Subcutaneous adipose tissue (tissue), 4 donors: ENCODE data around the gene MMP2. TPM values are rescaled to one million over a fixed set of nuclear protein-coding genes. Genes with fewer than 3 reads are reported as not detected.

ENCODE experiments used
- total RNA-seq, 4 donors: library from RNA; depleted of rRNA; stranded (reverse); fragments of >200 nt; gene quantifications; one replicate each; pipeline ENCODE4 v1.1.0, GENCODE V29; 2016
- TF ChIP-seq, protein P1 (sequence below): fragments of 450-650 bp; IDR thresholded peaks from one replicate; pipeline ENCODE4 v1.5.1; 2016; ENCODE audit warnings: low read depth, mild to moderate bottlenecking, control low read depth, antibody characterized with exemption, moderate library complexity

The MMP2 gene
- total RNA-seq, 4 donors from 2014 or later = 277 to 874 (median 585) TPM

- TF ChIP-seq, protein P1, sequence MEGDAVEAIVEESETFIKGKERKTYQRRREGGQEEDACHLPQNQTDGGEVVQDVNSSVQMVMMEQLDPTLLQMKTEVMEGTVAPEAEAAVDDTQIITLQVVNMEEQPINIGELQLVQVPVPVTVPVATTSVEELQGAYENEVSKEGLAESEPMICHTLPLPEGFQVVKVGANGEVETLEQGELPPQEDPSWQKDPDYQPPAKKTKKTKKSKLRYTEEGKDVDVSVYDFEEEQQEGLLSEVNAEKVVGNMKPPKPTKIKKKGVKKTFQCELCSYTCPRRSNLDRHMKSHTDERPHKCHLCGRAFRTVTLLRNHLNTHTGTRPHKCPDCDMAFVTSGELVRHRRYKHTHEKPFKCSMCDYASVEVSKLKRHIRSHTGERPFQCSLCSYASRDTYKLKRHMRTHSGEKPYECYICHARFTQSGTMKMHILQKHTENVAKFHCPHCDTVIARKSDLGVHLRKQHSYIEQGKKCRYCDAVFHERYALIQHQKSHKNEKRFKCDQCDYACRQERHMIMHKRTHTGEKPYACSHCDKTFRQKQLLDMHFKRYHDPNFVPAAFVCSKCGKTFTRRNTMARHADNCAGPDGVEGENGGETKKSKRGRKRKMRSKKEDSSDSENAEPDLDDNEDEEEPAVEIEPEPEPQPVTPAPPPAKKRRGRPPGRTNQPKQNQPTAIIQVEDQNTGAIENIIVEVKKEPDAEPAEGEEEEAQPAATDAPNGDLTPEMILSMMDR = no peak
These were observed 29.4 kb downstream of the MMP2 start for GRCh38 chr16:55508271-55508921.

DNA sequence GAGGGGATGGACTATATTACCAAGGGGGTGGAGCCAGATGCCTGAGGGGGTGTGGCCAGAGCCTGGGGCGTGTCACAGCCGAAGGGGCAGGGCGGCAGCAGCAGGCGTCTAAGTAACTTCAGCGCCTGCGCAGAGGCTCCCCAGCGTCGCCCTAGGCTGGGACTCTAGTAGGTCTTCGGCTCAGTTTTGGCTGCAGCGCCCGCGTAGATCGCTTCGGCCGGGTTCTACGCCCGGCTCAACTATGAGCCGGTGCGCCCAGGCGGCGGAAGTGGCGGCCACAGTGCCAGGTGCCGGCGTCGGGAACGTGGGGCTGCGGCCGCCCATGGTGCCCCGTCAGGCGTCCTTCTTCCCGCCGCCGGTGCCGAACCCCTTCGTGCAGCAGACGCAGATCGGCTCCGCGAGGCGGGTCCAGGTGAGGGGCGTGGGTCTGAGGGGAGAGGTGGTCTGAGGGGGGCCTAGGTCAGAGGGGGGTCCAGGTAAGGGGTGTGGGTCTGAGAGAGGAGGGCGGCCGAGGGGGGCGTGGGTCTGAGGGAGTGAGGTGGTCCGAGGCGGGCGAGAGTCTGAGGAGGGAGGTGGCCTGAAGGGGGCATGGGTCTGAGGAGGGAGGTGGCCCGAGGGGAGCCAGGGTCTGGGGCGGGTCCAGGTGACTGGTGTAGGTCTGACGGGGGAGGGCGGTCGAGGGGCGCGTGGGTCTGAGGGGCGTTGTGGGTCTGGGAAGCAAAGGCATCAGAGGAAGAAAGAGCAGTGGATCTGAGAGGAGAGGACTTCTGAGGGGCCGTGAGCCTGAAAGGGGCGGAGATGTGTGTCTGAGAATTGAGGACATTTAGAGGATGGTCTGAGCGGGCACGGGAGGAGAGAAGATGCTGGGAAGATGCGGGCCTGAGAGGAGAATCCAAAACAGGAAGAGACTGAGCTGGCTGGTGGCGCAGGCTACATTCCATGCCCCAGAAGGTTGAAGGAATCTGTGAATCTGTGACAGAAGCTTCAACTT lies 30.2 kb downstream of the MMP2 start, which contains the start of gene LPCAT2:
Gene LPCAT2 (plus strand): TSS at position 132 of the 991 bp plus-strand sequence. CDS start 110 bp downstream, at position 242.
- TF ChIP-seq, protein P1 = no peak

DNA sequence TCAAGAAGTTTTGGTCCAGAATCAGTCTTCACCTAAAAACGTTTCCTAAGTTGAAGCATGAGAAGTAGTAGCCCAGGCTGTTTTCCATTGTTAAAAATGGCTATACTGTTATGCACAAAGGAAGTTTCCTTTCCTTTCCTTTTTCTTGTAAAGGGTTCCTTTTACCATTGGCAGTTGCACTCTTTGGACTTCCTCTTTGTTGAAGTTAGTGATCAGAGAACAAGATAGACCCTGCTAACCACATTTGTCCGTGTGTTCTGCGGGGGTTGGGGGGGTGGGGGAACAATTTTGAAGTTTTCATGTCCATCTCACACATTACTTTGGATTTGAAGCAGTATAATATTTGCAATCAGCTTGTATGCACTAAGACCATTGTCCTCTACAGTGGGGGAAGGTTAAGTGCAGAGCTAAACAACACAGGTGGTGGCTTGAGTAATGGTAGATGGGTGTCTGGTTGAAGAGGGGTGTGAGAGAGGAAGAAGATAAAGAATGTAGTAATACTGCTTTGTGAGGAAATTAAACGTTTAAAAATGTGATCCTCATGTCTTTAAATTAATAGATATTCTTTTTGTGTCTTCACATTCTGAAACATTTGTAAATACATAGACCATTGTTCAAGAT lies 31.3 kb downstream of the MMP2 start:
- TF ChIP-seq, protein P1 = no peak

DNA sequence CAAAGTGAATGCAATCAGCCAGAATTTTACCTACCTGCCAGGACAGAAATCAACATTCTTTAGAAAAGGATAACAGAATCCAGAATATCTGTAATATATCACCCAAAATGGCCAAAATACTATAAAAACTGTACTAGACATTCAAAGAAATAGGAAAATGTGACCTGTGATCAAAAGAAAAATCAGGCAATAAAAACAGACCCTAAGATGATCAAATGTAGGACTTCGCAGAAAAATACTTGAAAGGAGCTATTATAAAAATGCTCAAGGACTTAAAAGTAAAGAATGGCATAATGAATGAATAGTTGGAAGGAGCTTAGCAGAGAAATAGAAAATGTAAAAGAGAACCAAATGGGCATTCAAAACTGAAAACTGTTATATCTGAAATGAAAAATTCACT lies 33.9 kb downstream of the MMP2 start:
- TF ChIP-seq, protein P1 = no peak

DNA sequence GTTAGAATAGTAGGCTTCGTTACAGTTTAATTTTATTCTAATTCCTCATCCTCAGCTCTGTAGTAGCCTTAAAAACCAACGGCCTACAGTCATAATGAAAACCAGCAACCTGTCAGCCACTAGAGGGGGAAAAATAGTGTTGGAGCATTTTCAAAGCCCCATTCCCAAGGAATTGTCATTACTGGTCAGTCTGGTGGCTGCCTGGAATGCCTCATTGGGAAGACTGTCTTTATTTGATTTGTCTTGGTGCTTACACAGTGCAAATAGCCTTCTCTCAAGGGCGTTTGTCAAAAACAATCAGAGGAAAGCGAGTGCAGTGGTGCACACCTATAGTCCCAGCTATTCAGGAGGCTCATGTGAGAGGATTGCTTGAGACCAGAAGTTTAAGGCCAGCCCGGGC lies 34.6 kb downstream of the MMP2 start:
- TF ChIP-seq, protein P1 = no peak

- TF ChIP-seq, protein P1 = no peak
These were observed 36.1 kb downstream of the MMP2 start for GRCh38 chr16:55515111-55515510.

DNA sequence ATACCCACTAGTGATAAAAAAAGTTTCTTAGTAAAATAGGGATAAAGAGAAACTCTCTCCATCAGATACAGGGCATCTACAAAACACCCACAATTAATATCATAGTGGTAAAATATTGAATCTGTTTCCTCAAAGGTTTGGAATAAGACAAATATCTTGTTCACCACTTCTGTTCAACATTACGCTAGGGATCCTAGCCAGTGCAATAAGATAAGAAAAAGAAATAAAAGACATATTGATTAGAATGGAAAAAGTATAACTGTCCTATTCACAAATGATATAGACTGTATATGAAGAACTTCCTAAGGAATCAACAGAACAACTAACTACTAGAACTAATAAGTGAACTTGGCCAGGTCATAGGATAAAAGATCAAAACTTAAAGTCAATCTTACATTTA lies 42.8 kb downstream of the MMP2 start:
- TF ChIP-seq, protein P1 = no peak
